OCI-LY1 (cell line): ENCODE results near the gene TBX1.

Experiments used
- H2AFZ ChIP-seq: fragments of 200-600 bp; sonication (generic), shearing (Covaris generic); 2 replicates; pipeline ENCODE4 v1.6.0; 2014; ENCODE audit warnings: antibody characterized with exemption, mild to moderate bottlenecking, low read length
- H3F3A ChIP-seq: fragments of 200-600 bp; sonication (generic), shearing (Covaris generic); 2 replicates; pipeline ENCODE4 v1.6.0; 2014; ENCODE audit warnings: mild to moderate bottlenecking, antibody characterized with exemption, low read length, moderate library complexity; ENCODE audit not compliant: insufficient read depth
- H3K27ac ChIP-seq: fragments of 200-600 bp; sonication (generic); 2 replicates; pipeline ENCODE4 v1.5.1; 2014; ENCODE audit warnings: low read length, mixed run types, mild to moderate bottlenecking, low read depth; ENCODE audit not compliant: poor library complexity, severe bottlenecking
- H3K27me3 ChIP-seq: fragments of 200-600 bp; sonication (generic); 2 replicates; pipeline ENCODE4 v1.6.0; 2014; ENCODE audit warnings: antibody characterized with exemption, mild to moderate bottlenecking, low read length, moderate library complexity; ENCODE audit not compliant: insufficient read depth
- H3K36me3 ChIP-seq: fragments of 200-600 bp; sonication (generic); 2 replicates; pipeline ENCODE4 v1.6.1; 2014; ENCODE audit warnings: mild to moderate bottlenecking, antibody characterized with exemption, low read length, moderate library complexity, mixed read lengths; ENCODE audit not compliant: insufficient read depth
- H3K4me1 ChIP-seq: fragments of 200-600 bp; sonication (generic); 2 replicates; pipeline ENCODE4 v1.5.1; 2014; ENCODE audit warnings: mild to moderate bottlenecking, low read length, moderate library complexity; ENCODE audit not compliant: insufficient read depth, severe bottlenecking
- H3K4me2 ChIP-seq: fragments of 200-600 bp; sonication (generic), shearing (Covaris generic); 2 replicates; pipeline ENCODE4 v1.6.1; 2014; ENCODE audit warnings: low read length
- H3K4me3 ChIP-seq: fragments of 200-600 bp; sonication (generic); 2 replicates; pipeline ENCODE4 v1.5.1; 2014; ENCODE audit warnings: low read length, low read depth, mild to moderate bottlenecking, mixed read lengths; ENCODE audit not compliant: poor library complexity, severe bottlenecking
- H3K79me2 ChIP-seq: fragments of 200-600 bp; shearing (Covaris generic); 2 replicates; pipeline ENCODE4 v1.6.1; 2016; ENCODE audit warnings: mixed run types, low read length, mixed read lengths; ENCODE audit not compliant: insufficient read depth
- H3K9ac ChIP-seq: fragments of 200-600 bp; sonication (generic), shearing (Covaris generic); 2 replicates; pipeline ENCODE4 v1.6.1; 2014; ENCODE audit warnings: mild to moderate bottlenecking, low read length, mixed read lengths
- H3K9me2 ChIP-seq: fragments of 200-600 bp; sonication (generic), shearing (Covaris generic); 2 replicates; pipeline ENCODE4 v1.6.1; 2014; ENCODE audit warnings: low read depth, mild to moderate bottlenecking, low read length, mixed read lengths
- H3K9me3 ChIP-seq: fragments of 200-600 bp; shearing (Covaris generic); 2 replicates; pipeline ENCODE4 v1.6.1; 2014; ENCODE audit warnings: low read length, mixed read lengths
- H4K20me1 ChIP-seq: fragments of 200-600 bp; sonication (generic), shearing (Covaris generic); 2 replicates; pipeline ENCODE4 v1.6.0; 2016; ENCODE audit warnings: mild to moderate bottlenecking, low read length; ENCODE audit not compliant: insufficient read depth
- EZH2 ChIP-seq: fragments of 200-600 bp; sonication (generic), shearing (Covaris generic); IDR thresholded peaks from 2 replicates; pipeline ENCODE4 v1.8.0; 2017; ENCODE audit warnings: borderline replicate concordance, mixed run types, mild to moderate bottlenecking, antibody characterized with exemption, low read length, moderate library complexity, mixed read lengths
- TF ChIP-seq, protein P1 (sequence below): fragments of 200-600 bp; sonication (generic), shearing (Covaris generic); IDR thresholded peaks from 2 replicates; pipeline ENCODE4 v1.5.1; 2017; ENCODE audit warnings: mild to moderate bottlenecking, antibody characterized with exemption, low read length, moderate library complexity, mixed read lengths

Gene TBX1

DNA sequence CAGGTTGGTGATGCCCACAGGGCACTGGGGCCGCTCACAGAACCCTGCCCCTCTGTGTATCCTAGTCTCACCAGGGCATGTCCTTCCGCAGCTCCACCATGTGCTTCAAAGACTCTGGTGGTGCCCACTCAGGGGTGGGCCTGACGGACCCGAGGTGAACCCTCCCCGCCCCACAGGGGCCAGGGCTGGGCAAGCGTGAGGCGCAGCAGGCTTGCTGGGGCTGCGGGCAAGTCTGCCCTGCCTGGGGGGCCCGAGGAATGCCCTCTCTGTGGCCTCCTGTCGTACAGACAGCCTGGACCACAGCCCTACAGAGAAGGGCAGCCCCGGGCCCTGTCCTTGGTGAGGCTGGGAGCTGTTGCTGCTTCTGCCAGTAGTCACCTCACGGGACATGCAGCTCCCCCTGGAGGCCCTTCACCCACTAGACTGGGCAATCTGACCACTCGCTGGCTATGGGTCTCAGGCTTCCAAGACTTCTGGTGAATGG lies 40.2 kb downstream of the TBX1 start:
- H3K27ac ChIP-seq = no peak overlapping the region
- H3K27me3 ChIP-seq = no peaks in the 10 kb centered on the region
- H3K36me3 ChIP-seq = no peaks in the 10 kb centered on the region
- no peaks in the 10 kb centered on the region for H3K9me2 ChIP-seq
- H2AFZ ChIP-seq = no peak overlapping the region
- no peaks in the 10 kb centered on the region for H3K79me2 ChIP-seq
- H3K4me2 ChIP-seq = no peak overlapping the region
- H4K20me1 ChIP-seq = no peaks in the 10 kb centered on the region
- no peak for TF ChIP-seq EZH2
- TF ChIP-seq, protein P1, sequence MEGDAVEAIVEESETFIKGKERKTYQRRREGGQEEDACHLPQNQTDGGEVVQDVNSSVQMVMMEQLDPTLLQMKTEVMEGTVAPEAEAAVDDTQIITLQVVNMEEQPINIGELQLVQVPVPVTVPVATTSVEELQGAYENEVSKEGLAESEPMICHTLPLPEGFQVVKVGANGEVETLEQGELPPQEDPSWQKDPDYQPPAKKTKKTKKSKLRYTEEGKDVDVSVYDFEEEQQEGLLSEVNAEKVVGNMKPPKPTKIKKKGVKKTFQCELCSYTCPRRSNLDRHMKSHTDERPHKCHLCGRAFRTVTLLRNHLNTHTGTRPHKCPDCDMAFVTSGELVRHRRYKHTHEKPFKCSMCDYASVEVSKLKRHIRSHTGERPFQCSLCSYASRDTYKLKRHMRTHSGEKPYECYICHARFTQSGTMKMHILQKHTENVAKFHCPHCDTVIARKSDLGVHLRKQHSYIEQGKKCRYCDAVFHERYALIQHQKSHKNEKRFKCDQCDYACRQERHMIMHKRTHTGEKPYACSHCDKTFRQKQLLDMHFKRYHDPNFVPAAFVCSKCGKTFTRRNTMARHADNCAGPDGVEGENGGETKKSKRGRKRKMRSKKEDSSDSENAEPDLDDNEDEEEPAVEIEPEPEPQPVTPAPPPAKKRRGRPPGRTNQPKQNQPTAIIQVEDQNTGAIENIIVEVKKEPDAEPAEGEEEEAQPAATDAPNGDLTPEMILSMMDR = no peak
- H3K4me1 ChIP-seq = no peaks in the 10 kb centered on the region
- H3F3A ChIP-seq = no peaks in the 10 kb centered on the region
- H3K4me3 ChIP-seq = no peak overlapping the region
- no peak overlapping the region for H3K9ac ChIP-seq
- no peaks in the 10 kb centered on the region for H3K9me3 ChIP-seq

DNA sequence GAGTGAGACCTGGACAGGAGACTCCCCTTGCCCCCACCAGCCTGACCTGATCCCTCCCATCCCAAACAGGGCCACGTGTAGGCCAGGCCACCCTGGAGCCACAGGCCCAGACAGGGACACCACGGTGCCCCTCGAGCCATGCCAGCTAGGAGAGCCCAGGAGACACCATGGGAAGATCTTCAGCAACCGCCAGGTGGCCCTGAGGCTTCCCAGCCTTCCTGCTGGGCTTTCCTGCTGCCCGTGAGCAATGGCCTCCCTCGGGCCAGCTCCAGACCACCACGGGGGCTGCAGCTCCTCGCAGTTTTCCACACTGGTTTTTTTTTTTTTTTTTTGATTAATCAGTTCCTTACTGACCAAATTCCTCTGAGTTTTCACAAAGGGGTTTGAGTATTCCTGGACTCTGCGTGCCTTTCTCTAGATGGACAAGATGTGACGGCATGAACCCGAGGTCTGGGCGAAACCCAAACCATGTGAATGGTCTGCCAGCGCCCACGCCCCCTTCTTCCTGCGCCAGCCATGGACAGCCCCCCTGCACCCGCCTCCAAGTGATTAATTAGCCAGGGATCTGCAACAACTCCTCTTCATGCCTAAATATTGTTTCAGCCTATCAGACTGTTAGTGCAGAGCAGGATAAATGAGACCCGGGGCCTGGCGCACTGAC lies 40.9 kb downstream of the TBX1 start:
- no peaks in the 10 kb centered on the region for H3K4me1 ChIP-seq
- H3K9me2 ChIP-seq = no peaks in the 10 kb centered on the region
- H2AFZ ChIP-seq = no peak overlapping the region
- no peak overlapping the region for H3K9ac ChIP-seq
- H3K4me2 ChIP-seq = no peak overlapping the region
- H3K27ac ChIP-seq = no peak overlapping the region
- H3K4me3 ChIP-seq = no peak overlapping the region
- TF ChIP-seq, protein P1 = no peak
- no peak for TF ChIP-seq EZH2
- H3K9me3 ChIP-seq = no peaks in the 10 kb centered on the region
- no peaks in the 10 kb centered on the region for H3K79me2 ChIP-seq
- H4K20me1 ChIP-seq = no peaks in the 10 kb centered on the region
- no peaks in the 10 kb centered on the region for H3K27me3 ChIP-seq
- no peaks in the 10 kb centered on the region for H3K36me3 ChIP-seq
- H3F3A ChIP-seq = no peaks in the 10 kb centered on the region

DNA sequence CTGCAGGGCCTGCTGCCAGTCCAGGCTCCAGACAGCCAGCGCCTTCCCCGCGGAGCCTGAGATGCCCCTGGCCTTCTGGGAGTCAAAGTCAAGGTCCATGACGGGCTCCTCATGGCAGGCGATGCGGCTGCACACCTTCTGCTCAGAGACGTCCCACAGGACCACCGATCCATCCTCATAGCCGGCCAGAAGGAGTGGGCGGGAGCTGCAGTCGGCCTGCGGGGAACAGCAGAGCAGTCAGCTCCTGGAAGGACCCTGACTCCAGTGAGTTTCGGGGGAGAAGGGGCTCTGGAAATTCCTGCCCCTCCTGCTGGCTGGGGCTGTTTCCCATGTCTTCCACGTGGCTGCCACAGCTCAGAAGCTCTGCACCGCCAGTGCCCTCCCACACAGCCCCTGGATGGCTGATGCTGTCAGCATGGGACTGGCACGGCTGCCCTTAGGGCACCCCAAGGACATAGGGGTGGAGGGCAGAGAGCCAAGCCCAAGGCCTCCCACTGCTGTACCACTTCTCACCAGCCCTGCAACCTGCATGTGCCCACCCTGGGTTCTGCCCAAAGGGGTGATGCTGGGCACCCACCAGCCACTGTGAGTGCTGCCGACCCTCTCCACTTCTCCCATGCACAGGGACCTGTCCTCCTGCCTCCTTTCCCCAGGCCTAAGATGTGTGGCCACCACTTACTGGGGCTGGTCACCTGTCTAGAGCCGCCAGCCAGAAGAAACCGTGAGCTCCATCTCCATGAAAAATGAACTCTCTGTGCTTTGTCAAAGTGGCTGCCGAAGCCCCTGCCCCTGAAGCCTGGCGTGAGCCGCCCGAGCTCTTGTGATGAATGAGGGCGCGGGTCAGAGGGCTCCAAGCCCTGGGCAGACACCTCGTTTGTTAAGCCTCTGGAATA lies 41.7 kb downstream of the TBX1 start:
- Histone ChIP-seq H3K4me3 (no peak overlapping the region), H3K27me3 (no peaks in the 10 kb centered on the region), H3K4me1 (no peaks in the 10 kb centered on the region), H3K27ac (no peak overlapping the region), H3K9me2 (no peaks in the 10 kb centered on the region), H3K36me3 (no peaks in the 10 kb centered on the region), H2AFZ (no peak overlapping the region), H4K20me1 (no peaks in the 10 kb centered on the region), H3K9me3 (no peaks in the 10 kb centered on the region), H3K79me2 (no peaks in the 10 kb centered on the region), H3K9ac (no peak overlapping the region), H3K4me2 (no peak overlapping the region), H3F3A (no peaks in the 10 kb centered on the region)
- TF ChIP-seq EZH2 = no peak
- TF ChIP-seq, protein P1 = no peak
